ENCODE measurements around the gene SLC35B2. TPM values are rescaled to one million over a fixed set of nuclear protein-coding genes. Genes with fewer than 3 reads are reported as not detected.

The SLC35B2 gene
- polyA plus RNA-seq, 1 experiment: 83.5 TPM

GRCh38 chr6:44219815-44220784 lies 37.2 kb downstream of the SLC35B2 start:
- TF ChIP-seq CTCF (IDR thresholded peaks at IDR 0.05; ENCODE audit: low read depth, low read length): no peak
- CTCF ChIA-PET: interaction anchor here (0.6 to 8.8 kb wide), 2 partner anchors 15 to 46 kb away, joined by 3 to 83 read pairs; no protein-coding TSS in a partner anchor
- POLR2A ChIA-PET: interaction anchor here (0.6 to 1.4 kb wide), 5 partner anchors 10 to 53 kb away, joined by 3 to 5 read pairs (median 4); partner anchors contain the start of gene HSP90AB1
- H3K27ac ChIP-seq (ENCODE audit: low read depth, low read length): no peak overlapping the region
- H3K9me3 ChIP-seq (ENCODE audit: control insufficient read depth, insufficient read depth, low read length): no peaks in the 10 kb centered on the region
- H3K27me3 ChIP-seq (ENCODE audit: control insufficient read depth, insufficient read depth, low read length): no peaks in the 10 kb centered on the region
- peak overlapping the region; percentile 56; the same call in 1 of the 2 replicates for H3K4me3 ChIP-seq (ENCODE audit: low read depth, low read length)
- DNase-seq (ENCODE audit: low read depth, low spot score): no peak

GRCh38 chr6:44219053-44219814 lies 38.1 kb downstream of the SLC35B2 start:
- ChIA-PET CTCF (interaction anchor here (0.7 to 8.8 kb wide), 2 partner anchors 16 to 35 kb away, joined by 3 to 83 read pairs; no protein-coding TSS in a partner anchor), POLR2A (interaction anchor here (0.6 to 1.4 kb wide), 4 partner anchors 15 to 52 kb away, joined by 3 to 5 read pairs (median 4); partner anchors contain the start of gene HSP90AB1)
- no peak overlapping the region for H3K27ac ChIP-seq (ENCODE audit: low read depth, low read length)

GRCh38 chr6:44217332-44218143 lies 39.8 kb downstream of the SLC35B2 start:
- POLR2A ChIA-PET: interaction anchor here (2.2 kb wide), 1 partner anchor 29 kb away, joined by 7 read pairs; the partner anchor contains the start of gene HSP90AB1
- DNase-seq (ENCODE audit: low read depth, low spot score): no peak
- CTCF ChIA-PET: no interaction called here
- H3K27ac ChIP-seq (ENCODE audit: low read depth, low read length): no peak overlapping the region
- H3K27me3 ChIP-seq (ENCODE audit: control insufficient read depth, insufficient read depth, low read length): peaks cover 2% of the 10 kb centered on the region
- no peak for TF ChIP-seq CTCF (IDR thresholded peaks at IDR 0.05; ENCODE audit: low read depth, low read length)
- H3K9me3 ChIP-seq (ENCODE audit: control insufficient read depth, insufficient read depth, low read length): no peaks in the 10 kb centered on the region
- no peak overlapping the region for H3K4me3 ChIP-seq (ENCODE audit: low read depth, low read length)

More at GRCh38 chr6:44219053-44219814, 38.1 kb downstream of the SLC35B2 start:
- no peak for DNase-seq (ENCODE audit: low read depth, low spot score)
- peaks cover 2% of the 10 kb centered on the region for H3K27me3 ChIP-seq (ENCODE audit: control insufficient read depth, insufficient read depth, low read length)
- H3K9me3 ChIP-seq (ENCODE audit: control insufficient read depth, insufficient read depth, low read length): no peaks in the 10 kb centered on the region
- TF ChIP-seq CTCF (IDR thresholded peaks at IDR 0.05; ENCODE audit: low read depth, low read length): no peak
- peak overlapping the region; percentile 56 for H3K4me3 ChIP-seq (ENCODE audit: low read depth, low read length)

GRCh38 chr6:44216677-44217331 lies 40.5 kb downstream of the SLC35B2 start, which contains the start of gene MYMX:
Gene MYMX (plus strand): TSS chr6:44216926. CDS start chr6:44217472, 546 bp downstream.
- H3K27me3 ChIP-seq (ENCODE audit: control insufficient read depth, insufficient read depth, low read length): peaks cover 2% of the 10 kb centered on the region
- no peak within 1 kb of the TSS for H3K27ac ChIP-seq (ENCODE audit: low read depth, low read length)
- no peak for DNase-seq (ENCODE audit: low read depth, low spot score)
- H3K9me3 ChIP-seq (ENCODE audit: control insufficient read depth, insufficient read depth, low read length): no peaks in the 10 kb centered on the region
- ChIA-PET POLR2A (interaction anchor here (2.2 kb wide), 1 partner anchor 30 kb away, joined by 7 read pairs; the partner anchor contains the start of gene HSP90AB1), CTCF (no interaction called here)
- no peak within 1 kb of the TSS for H3K4me3 ChIP-seq (ENCODE audit: low read depth, low read length)
- no peak for TF ChIP-seq CTCF (IDR thresholded peaks at IDR 0.05; ENCODE audit: low read depth, low read length)

Measured in AG04450 (cell line).